HEK293 (cell line): ENCODE data around the gene MUC12.

Experiments
- CTCF ChIA-PET: fragments of 350-600 bp; formaldehyde crosslinking; extraction: SDS; loops from one replicate; lab custom pipeline; 2021; ENCODE audit warnings: antibody characterized with exemption; lab: Yijun Ruan, JAX
- POLR2A ChIA-PET: fragments of 300-600 bp; formaldehyde crosslinking; extraction: SDS; loops from one replicate; lab custom pipeline; 2020; ENCODE audit warnings: antibody characterized with exemption, inconsistent platforms; lab: Yijun Ruan, JAX
- H3K27ac ChIP-seq: fragments of 200-500 bp; sonication (Bioruptor generic); 2 replicates; pipeline ENCODE4 v1.5.1; 2014; ENCODE audit warnings: low read depth, low read length, control low read depth, inconsistent platforms; ENCODE audit errors: extremely low read depth
- H3K36me3 ChIP-seq, 2 experiments: fragments of 200-500 bp in 1 of 2; sonication (Bioruptor generic) in 1 of 2; 1 replicate in 1 of 2; 2 replicates in 1 of 2; pipeline ENCODE4 v1.5.1; 2014 to 2017; ENCODE audit warnings: inconsistent platforms in 2 of 2, low read length in 2 of 2; ENCODE audit not compliant: control insufficient read depth in 2 of 2, insufficient read depth in 1 of 2
- H3K4me1 ChIP-seq: fragments of 200-500 bp; sonication (Bioruptor generic); 2 replicates; pipeline ENCODE4 v1.5.1; 2014; ENCODE audit warnings: mild to moderate bottlenecking, low read length, inconsistent platforms; ENCODE audit not compliant: control insufficient read depth, insufficient read depth
- H3K4me3 ChIP-seq: 2 replicates; pipeline ENCODE4 v1.5.1; 2011; ENCODE audit warnings: low read depth, mild to moderate bottlenecking, control low read depth, low read length, moderate library complexity
- H3K9me3 ChIP-seq: fragments of 200-500 bp; sonication (Bioruptor generic); 2 replicates; pipeline ENCODE4 v1.5.1; 2014; ENCODE audit warnings: low read depth, low read length, inconsistent platforms; ENCODE audit not compliant: control insufficient read depth, insufficient read depth
- BCL6B ChIP-seq: fragments of 450-650 bp; formaldehyde crosslinking; IDR thresholded peaks from 2 replicates; pipeline ENCODE4 v1.5.1; 2017; ENCODE audit warnings: missing biosample characterization, missing genetic modification characterization
- KLF8 ChIP-seq: fragments of 450-650 bp; formaldehyde crosslinking; IDR thresholded peaks from 2 replicates; pipeline ENCODE4 v1.5.1; 2016; ENCODE audit warnings: missing biosample characterization, missing genetic modification characterization
- PRDM10 ChIP-seq: fragments of 450-650 bp; formaldehyde crosslinking; IDR thresholded peaks from 2 replicates; pipeline ENCODE4 v1.5.1; 2016; ENCODE audit warnings: missing biosample characterization, missing genetic modification characterization
- PRDM2 ChIP-seq: fragments of 450-650 bp; formaldehyde crosslinking; IDR thresholded peaks from 2 replicates; pipeline ENCODE4 v1.5.1; 2016; ENCODE audit warnings: missing biosample characterization, missing genetic modification characterization, borderline replicate concordance
- SP2 ChIP-seq: fragments of 450-650 bp; formaldehyde crosslinking; IDR thresholded peaks from 2 replicates; pipeline ENCODE4 v1.5.1; 2016; ENCODE audit warnings: missing biosample characterization, missing genetic modification characterization
- ZBTB17 ChIP-seq: fragments of 450-650 bp; formaldehyde crosslinking; IDR thresholded peaks from 2 replicates; pipeline ENCODE4 v1.5.1; 2016; ENCODE audit warnings: missing biosample characterization, missing genetic modification characterization
- ZBTB21 ChIP-seq: fragments of 450-650 bp; formaldehyde crosslinking; IDR thresholded peaks from 2 replicates; pipeline ENCODE4 v1.5.1; 2017; ENCODE audit warnings: missing biosample characterization, missing genetic modification characterization
- ZFHX2 ChIP-seq: fragments of 450-650 bp; formaldehyde crosslinking; conservative IDR thresholded peaks from 2 replicates; pipeline ENCODE4 v1.5.1; 2016; ENCODE audit warnings: missing biosample characterization, missing genetic modification characterization
- ZFP3 ChIP-seq: fragments of 450-650 bp; formaldehyde crosslinking; IDR thresholded peaks from 2 replicates; pipeline ENCODE4 v1.5.1; 2016; ENCODE audit warnings: low read depth, missing biosample characterization, missing genetic modification characterization
- ZFP37 ChIP-seq: fragments of 450-650 bp; formaldehyde crosslinking; IDR thresholded peaks from 2 replicates; pipeline ENCODE4 v1.5.1; 2016; ENCODE audit warnings: missing biosample characterization, missing genetic modification characterization
- ZNF169 ChIP-seq: fragments of 450-650 bp; formaldehyde crosslinking; IDR thresholded peaks from 2 replicates; pipeline ENCODE4 v1.5.1; 2016; ENCODE audit warnings: missing biosample characterization, missing genetic modification characterization
- ZNF2 ChIP-seq: fragments of 450-650 bp; formaldehyde crosslinking; IDR thresholded peaks from 2 replicates; pipeline ENCODE4 v1.5.1; 2016; ENCODE audit warnings: missing biosample characterization, missing genetic modification characterization
- ZNF280C ChIP-seq: fragments of 450-650 bp; formaldehyde crosslinking; IDR thresholded peaks from 2 replicates; pipeline ENCODE4 v1.5.1; 2016; ENCODE audit warnings: missing biosample characterization, missing genetic modification characterization
- ZNF398 ChIP-seq: fragments of 450-650 bp; formaldehyde crosslinking; IDR thresholded peaks from 2 replicates; pipeline ENCODE4 v1.5.1; 2017; ENCODE audit warnings: missing biosample characterization, missing genetic modification characterization
- ZNF518A ChIP-seq: fragments of 450-650 bp; formaldehyde crosslinking; conservative IDR thresholded peaks from 2 replicates; pipeline ENCODE4 v1.5.1; 2016; ENCODE audit warnings: low read depth, missing biosample characterization, missing genetic modification characterization
- ZNF791 ChIP-seq: fragments of 450-650 bp; formaldehyde crosslinking; IDR thresholded peaks from 2 replicates; pipeline ENCODE4 v1.5.1; 2016; ENCODE audit warnings: missing biosample characterization, missing genetic modification characterization

MUC12 gene

GRCh38 chr7:101017064-101017777, 47.9 kb downstream of the MUC12 start:
- Histone ChIP-seq H3K27ac (no peak overlapping the region), H3K36me3 (no peaks in the 10 kb centered on the region), H3K4me1 (no peaks in the 10 kb centered on the region), H3K4me3 (peak overlapping the region; percentile 35), H3K9me3 (no peaks in the 10 kb centered on the region)
- POLR2A ChIA-PET, result no interaction called here
- CTCF ChIA-PET, result no interaction called here
- no peak for TF ChIP-seq BCL6B
- TF ChIP-seq ZNF398 (tag by site-specific recombination), result peak; percentile 80
- TF ChIP-seq SP2 (tag by site-specific recombination), result peak; percentile 39; the same call in 1 of the 2 replicates
- peak; percentile 51; the same call in 1 of the 2 replicates for TF ChIP-seq PRDM10 (tag by site-specific recombination)
- no peak for TF ChIP-seq ZBTB21
- TF ChIP-seq ZNF169, result no peak
- TF ChIP-seq ZFHX2 (tag by site-specific recombination), result peak; percentile 82
- TF ChIP-seq ZFP3 (tag by site-specific recombination), result no peak
- TF ChIP-seq ZFP37, result no peak
- TF ChIP-seq ZNF791 (tag by site-specific recombination), result no peak
- no peak for TF ChIP-seq ZNF2 (tag by site-specific recombination)
- TF ChIP-seq KLF8 (tag by site-specific recombination), result no peak
- TF ChIP-seq PRDM2 (tag by site-specific recombination), result no peak
- TF ChIP-seq ZNF518A (tag by site-specific recombination), result 0 out of 2 replicates have a peak, but pooled peaks have one; percentile 22
- peak; percentile 38; the same call in 1 of the 2 replicates for TF ChIP-seq ZBTB17
- TF ChIP-seq ZNF280C (tag by site-specific recombination), result no peak
